Fibroblast of mammary gland (primary cell): ENCODE measurements around the gene PRICKLE2.

Experiments used
- DNase-seq: peaks from one replicate; pipeline ENCODE4 v3.0.0-alpha.2; 2010; ENCODE audit warnings: low read depth
- H3K4me3 ChIP-seq: 2 replicates; pipeline ENCODE4 v1.5.1; 2011; ENCODE audit warnings: low read depth, mild to moderate bottlenecking, low read length, moderate library complexity; ENCODE audit not compliant: control insufficient read depth
- TF ChIP-seq, protein P1 (sequence below): conservative IDR thresholded peaks from 2 replicates; pipeline ENCODE4 v1.5.1; 2011; ENCODE audit warnings: low read depth, low read length, inconsistent platforms; ENCODE audit not compliant: control insufficient read depth, insufficient read depth

PRICKLE2 gene

GRCh38 chr3:64129106-64129505 is 96.2 kb downstream of the PRICKLE2 start:
- DNase-seq, result no peak
- no peak overlapping the region for H3K4me3 ChIP-seq
- TF ChIP-seq, protein P1, sequence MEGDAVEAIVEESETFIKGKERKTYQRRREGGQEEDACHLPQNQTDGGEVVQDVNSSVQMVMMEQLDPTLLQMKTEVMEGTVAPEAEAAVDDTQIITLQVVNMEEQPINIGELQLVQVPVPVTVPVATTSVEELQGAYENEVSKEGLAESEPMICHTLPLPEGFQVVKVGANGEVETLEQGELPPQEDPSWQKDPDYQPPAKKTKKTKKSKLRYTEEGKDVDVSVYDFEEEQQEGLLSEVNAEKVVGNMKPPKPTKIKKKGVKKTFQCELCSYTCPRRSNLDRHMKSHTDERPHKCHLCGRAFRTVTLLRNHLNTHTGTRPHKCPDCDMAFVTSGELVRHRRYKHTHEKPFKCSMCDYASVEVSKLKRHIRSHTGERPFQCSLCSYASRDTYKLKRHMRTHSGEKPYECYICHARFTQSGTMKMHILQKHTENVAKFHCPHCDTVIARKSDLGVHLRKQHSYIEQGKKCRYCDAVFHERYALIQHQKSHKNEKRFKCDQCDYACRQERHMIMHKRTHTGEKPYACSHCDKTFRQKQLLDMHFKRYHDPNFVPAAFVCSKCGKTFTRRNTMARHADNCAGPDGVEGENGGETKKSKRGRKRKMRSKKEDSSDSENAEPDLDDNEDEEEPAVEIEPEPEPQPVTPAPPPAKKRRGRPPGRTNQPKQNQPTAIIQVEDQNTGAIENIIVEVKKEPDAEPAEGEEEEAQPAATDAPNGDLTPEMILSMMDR, result no peak

GRCh38 chr3:64125561-64125960 is 99.7 kb downstream of the PRICKLE2 start:
- TF ChIP-seq, protein P1, result no peak
- DNase-seq, result no peak
- no peak overlapping the region for H3K4me3 ChIP-seq

DNA sequence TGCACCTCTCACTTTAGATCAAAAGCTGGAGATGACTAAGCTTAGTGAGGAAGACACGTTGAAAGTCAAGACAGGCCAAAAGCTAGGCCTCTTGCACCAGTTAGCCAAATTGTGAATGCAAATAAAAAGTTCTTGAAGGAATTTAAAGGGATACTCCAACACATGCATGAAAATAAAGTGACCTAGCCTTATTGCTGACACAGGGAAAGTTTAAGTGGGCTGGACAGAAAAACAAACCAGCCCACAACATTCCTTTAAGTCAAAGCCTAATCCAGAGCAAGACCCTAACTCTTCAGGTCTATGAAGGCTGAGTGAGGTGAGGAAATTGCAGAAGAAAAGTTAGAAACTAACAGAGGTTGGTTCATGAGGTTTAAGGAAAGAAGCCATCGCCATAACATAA is 101.3 kb downstream of the PRICKLE2 start:
- no peak for DNase-seq
- TF ChIP-seq, protein P1, result no peak
- no peak overlapping the region for H3K4me3 ChIP-seq

- no peak overlapping the region for H3K4me3 ChIP-seq
- no peak for DNase-seq
- TF ChIP-seq, protein P1, result no peak
Observed at GRCh38 chr3:64122476-64122875, 102.8 kb downstream of the PRICKLE2 start.

- no peak for DNase-seq
- TF ChIP-seq, protein P1, result no peak
- no peak overlapping the region for H3K4me3 ChIP-seq
Observed at GRCh38 chr3:64121750-64122311, 103.4 kb downstream of the PRICKLE2 start.

- no peak overlapping the region for H3K4me3 ChIP-seq
- TF ChIP-seq, protein P1, result no peak
- DNase-seq, result no peak
Observed at GRCh38 chr3:64120876-64121275, 104.4 kb downstream of the PRICKLE2 start.

- TF ChIP-seq, protein P1, result no peak
- DNase-seq, result no peak
- no peak overlapping the region for H3K4me3 ChIP-seq
Observed at GRCh38 chr3:64117483-64117882, 107.8 kb downstream of the PRICKLE2 start.
